Body of pancreas (tissue), 4 donors: ENCODE results near the gene CACNG1.

Source experiments
- CTCF ChIP-seq, 7 experiments: fragments of 450-650 bp in 4 of 7; fragments of 200-600 bp in 3 of 7; sonication (generic) in 3 of 7; IDR thresholded peaks; one replicate each; pipeline ENCODE4 v1.5.1; 2016 to 2019; ENCODE audit warnings: antibody characterized with exemption in 7 of 7
- POLR2A ChIP-seq, 3 donors: fragments of 450-650 bp; IDR thresholded peaks; one replicate each; pipeline ENCODE4 v1.6.1; 2016; ENCODE audit warnings: antibody characterized with exemption in 3 of 3, mild to moderate bottlenecking in 2 of 3

- TF ChIP-seq POLR2A (IDR thresholded peaks at IDR 0.05) (no peak), CTCF (IDR thresholded peaks at IDR 0.05) (no peak)
Observed at GRCh38 chr17:67078292-67078691, 33.9 kb downstream of the CACNG1 start.
